ENCODE data around the gene ANAPC2. TPM values are rescaled to one million over a fixed set of nuclear protein-coding genes. Genes with fewer than 3 reads are reported as not detected.

The ANAPC2 gene
- total RNA-seq, 1 experiment from 2014 or later, result 95.4 TPM

DNA sequence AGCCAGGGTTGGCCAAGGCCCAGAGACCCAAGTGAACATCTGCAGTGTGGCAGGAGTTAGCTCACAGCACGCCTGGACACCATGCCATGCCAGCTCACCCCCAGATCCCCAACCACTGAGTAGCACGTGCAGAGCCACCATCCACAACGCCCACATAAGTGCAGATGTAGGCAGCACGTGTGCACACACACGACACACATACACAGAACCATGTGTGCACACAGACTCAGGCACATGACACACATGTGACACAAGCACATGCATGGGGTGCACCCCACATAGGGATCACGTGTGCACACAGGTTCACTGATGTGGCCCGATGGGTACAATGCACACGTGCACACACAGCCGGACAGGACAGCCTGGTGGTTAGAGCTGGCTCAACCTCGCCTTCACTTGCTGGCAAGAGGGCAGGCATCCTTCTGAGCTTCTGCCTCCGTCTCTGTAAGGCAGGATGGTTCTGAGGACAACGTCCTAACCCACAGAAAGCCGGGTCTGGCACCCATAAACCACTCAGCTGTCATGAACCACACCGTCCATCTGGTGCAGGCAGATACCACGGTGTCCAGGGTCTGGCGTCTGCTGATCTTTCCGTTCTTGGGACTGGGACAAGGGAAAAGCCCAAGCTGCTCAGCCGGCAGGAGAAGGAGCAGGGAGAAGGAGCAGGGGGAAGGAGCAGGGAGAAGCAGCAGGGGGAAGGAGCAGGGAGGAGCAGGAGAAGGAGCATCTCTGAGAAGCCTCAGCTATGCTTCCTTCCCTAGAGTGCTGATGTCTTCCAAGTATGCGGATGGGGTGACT, 30.5 kb downstream of the ANAPC2 start:
- Histone ChIP-seq H3K27ac (no peak overlapping the region), H3F3A (ENCODE audit: insufficient read depth, low read depth) (peaks cover 16% of the 10 kb centered on the region), H3K27me3 (ENCODE audit: insufficient read depth, low read depth) (no peaks in the 10 kb centered on the region), H3K79me2 (ENCODE audit: low read depth) (no peaks in the 10 kb centered on the region), H4K20me1 (ENCODE audit: insufficient read depth) (no peaks in the 10 kb centered on the region), H3K4me1 (replicated peaks; ENCODE audit: insufficient read depth) (no peaks in the 10 kb centered on the region), H2AFZ (no peak overlapping the region), H3K36me3 (ENCODE audit: low read depth) (no peaks in the 10 kb centered on the region), H3K4me2 (no peak overlapping the region), H3K9me2 (ENCODE audit: insufficient read depth) (no peaks in the 10 kb centered on the region), H3K9me3 (ENCODE audit: insufficient read depth, low read depth) (no peaks in the 10 kb centered on the region), H3K4me3 (no peak overlapping the region)
- CTCF ChIA-PET, result no interaction called here
- POLR2A ChIA-PET (ENCODE audit: unreplicated experiment), result interaction anchor here (0.5 kb wide), 2 partner anchors 47 to 66 kb away, joined by 3 to 10 read pairs; no protein-coding TSS in a partner anchor
- no peak for TF ChIP-seq EZH2 (IDR thresholded peaks at IDR 0.05; ENCODE audit: low read depth)
- TF ChIP-seq, protein P1, sequence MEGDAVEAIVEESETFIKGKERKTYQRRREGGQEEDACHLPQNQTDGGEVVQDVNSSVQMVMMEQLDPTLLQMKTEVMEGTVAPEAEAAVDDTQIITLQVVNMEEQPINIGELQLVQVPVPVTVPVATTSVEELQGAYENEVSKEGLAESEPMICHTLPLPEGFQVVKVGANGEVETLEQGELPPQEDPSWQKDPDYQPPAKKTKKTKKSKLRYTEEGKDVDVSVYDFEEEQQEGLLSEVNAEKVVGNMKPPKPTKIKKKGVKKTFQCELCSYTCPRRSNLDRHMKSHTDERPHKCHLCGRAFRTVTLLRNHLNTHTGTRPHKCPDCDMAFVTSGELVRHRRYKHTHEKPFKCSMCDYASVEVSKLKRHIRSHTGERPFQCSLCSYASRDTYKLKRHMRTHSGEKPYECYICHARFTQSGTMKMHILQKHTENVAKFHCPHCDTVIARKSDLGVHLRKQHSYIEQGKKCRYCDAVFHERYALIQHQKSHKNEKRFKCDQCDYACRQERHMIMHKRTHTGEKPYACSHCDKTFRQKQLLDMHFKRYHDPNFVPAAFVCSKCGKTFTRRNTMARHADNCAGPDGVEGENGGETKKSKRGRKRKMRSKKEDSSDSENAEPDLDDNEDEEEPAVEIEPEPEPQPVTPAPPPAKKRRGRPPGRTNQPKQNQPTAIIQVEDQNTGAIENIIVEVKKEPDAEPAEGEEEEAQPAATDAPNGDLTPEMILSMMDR (conservative IDR thresholded peaks at IDR 0.05), result no peak
- intact Hi-C loops (cut with micrococcal nuclease; ENCODE audit: unreplicated experiment), result no loop called here
- BruUV-seq (replicated peaks), result no TSS peak
- DNase-seq, result no peak

DNA sequence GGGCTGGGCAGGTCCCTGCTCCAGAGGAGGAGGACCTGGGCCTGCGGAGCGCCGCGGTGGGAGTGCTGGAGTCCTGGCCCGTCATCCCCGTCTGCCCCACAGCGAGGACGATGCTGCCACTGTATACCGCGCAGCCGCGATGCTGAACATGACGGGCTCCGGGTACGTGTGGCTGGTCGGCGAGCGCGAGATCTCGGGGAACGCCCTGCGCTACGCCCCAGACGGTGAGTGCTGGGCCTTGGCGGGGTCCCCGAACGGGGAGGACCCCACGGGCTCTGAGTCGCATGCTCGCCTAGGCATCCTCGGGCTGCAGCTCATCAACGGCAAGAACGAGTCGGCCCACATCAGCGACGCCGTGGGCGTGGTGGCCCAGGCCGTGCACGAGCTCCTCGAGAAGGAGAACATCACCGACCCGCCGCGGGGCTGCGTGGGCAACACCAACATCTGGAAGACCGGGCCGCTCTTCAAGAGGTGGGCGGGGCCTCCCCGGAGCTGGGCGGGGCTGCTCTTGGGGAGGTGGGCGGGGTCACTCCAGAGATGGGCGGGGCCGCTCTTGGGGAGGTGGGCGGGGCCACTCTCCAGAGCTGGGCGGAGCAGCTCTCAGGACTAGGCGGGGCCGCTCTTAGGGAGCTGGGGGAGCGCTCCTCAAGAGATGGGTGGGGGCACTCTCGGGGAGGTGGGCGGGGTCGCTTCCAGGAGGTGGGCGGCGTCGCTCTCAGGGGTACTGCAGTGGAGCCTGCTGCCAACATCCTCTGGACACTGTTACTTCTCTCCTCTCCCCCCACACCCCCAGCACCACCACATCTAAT, 31.6 kb downstream of the ANAPC2 start:
- Histone ChIP-seq H2AFZ (no peak overlapping the region), H3K4me2 (no peak overlapping the region), H3K79me2 (ENCODE audit: low read depth) (no peaks in the 10 kb centered on the region), H3F3A (ENCODE audit: insufficient read depth, low read depth) (peaks cover 26% of the 10 kb centered on the region), H3K9me2 (ENCODE audit: insufficient read depth) (no peaks in the 10 kb centered on the region), H4K20me1 (ENCODE audit: insufficient read depth) (no peaks in the 10 kb centered on the region), H3K27ac (no peak overlapping the region), H3K4me1 (replicated peaks; ENCODE audit: insufficient read depth) (no peaks in the 10 kb centered on the region), H3K4me3 (no peak overlapping the region), H3K36me3 (ENCODE audit: low read depth) (no peaks in the 10 kb centered on the region), H3K9me3 (ENCODE audit: insufficient read depth, low read depth) (no peaks in the 10 kb centered on the region), H3K27me3 (ENCODE audit: insufficient read depth, low read depth) (no peaks in the 10 kb centered on the region)
- CTCF ChIA-PET, result interaction anchor here (0.6 kb wide), 1 partner anchor 11 kb away, joined by 4 read pairs; no protein-coding TSS in a partner anchor
- intact Hi-C loops (cut with micrococcal nuclease; ENCODE audit: unreplicated experiment), result no loop called here
- TF ChIP-seq, protein P1 (conservative IDR thresholded peaks at IDR 0.05), result no peak
- TF ChIP-seq EZH2 (IDR thresholded peaks at IDR 0.05; ENCODE audit: low read depth), result no peak
- no peak for DNase-seq
- no TSS peak for BruUV-seq (replicated peaks)
- POLR2A ChIA-PET (ENCODE audit: unreplicated experiment), result interaction anchor here (0.5 kb wide), 2 partner anchors 48 to 67 kb away, joined by 3 to 10 read pairs; no protein-coding TSS in a partner anchor

DNA sequence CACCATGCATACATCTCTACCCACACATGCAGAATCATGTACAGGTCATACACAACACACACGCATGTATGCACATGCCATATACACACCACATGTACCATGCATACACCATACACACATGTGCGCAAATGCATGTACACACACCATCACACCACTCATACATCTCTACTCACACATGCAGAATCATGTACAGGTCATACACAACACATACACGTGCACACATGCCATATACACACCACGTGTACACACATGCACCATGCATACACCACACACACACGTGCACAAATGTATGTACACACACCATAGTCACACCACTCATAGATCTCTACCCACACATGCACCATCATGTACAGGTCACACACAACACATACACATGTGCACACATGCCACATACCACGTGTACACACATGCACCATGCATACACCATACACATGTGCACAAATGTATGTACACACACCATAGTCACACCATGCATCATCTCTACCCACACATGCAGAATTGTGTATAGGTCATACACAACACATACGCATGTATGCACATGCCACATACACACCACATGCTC, 35.4 kb downstream of the ANAPC2 start:
- H3F3A ChIP-seq (ENCODE audit: insufficient read depth, low read depth), result peaks cover 42% of the 10 kb centered on the region
- POLR2A ChIA-PET (ENCODE audit: unreplicated experiment), result no interaction called here
- CTCF ChIA-PET, result no interaction called here

More for the DNA sequence above, 35.4 kb downstream of the ANAPC2 start:
- Histone ChIP-seq H3K27ac (no peak overlapping the region), H3K9me3 (ENCODE audit: insufficient read depth, low read depth) (no peaks in the 10 kb centered on the region), H3K4me2 (no peak overlapping the region), H2AFZ (no peak overlapping the region), H3K36me3 (ENCODE audit: low read depth) (no peaks in the 10 kb centered on the region), H3K4me1 (replicated peaks; ENCODE audit: insufficient read depth) (peaks cover 11% of the 10 kb centered on the region), H4K20me1 (ENCODE audit: insufficient read depth) (no peaks in the 10 kb centered on the region), H3K79me2 (ENCODE audit: low read depth) (no peaks in the 10 kb centered on the region), H3K4me3 (no peak overlapping the region), H3K27me3 (ENCODE audit: insufficient read depth, low read depth) (no peaks in the 10 kb centered on the region), H3K9me2 (ENCODE audit: insufficient read depth) (no peaks in the 10 kb centered on the region)
- no peak for TF ChIP-seq EZH2 (IDR thresholded peaks at IDR 0.05; ENCODE audit: low read depth)
- TF ChIP-seq, protein P1 (conservative IDR thresholded peaks at IDR 0.05), result no peak
- BruUV-seq (replicated peaks), result no TSS peak
- DNase-seq, result no peak
- intact Hi-C loops (cut with micrococcal nuclease; ENCODE audit: unreplicated experiment), result no loop called here

Data from PC-9 (cell line).